Measurements from ENCODE around the gene SMARCD2. TPM values are rescaled to one million over a fixed set of nuclear protein-coding genes. Genes with fewer than 3 reads are reported as not detected.
A peak's percentile ranks its signal among the peaks of the same experiment; 100 is the strongest.
"Not testable (repeated sequence)": the region's sequence is repeated elsewhere in the genome, so short reads cannot be mapped to it uniquely, and the experiment has no call there.

Gene SMARCD2
- total RNA-seq, 6 experiments from 2014 or later = 45.9 to 53.5 (median 48.7) TPM

GRCh38 chr17:63809970-63810369, 32.5 kb downstream of the SMARCD2 start:
- H3K4me3 Mint-ChIP-seq = no peak overlapping the region
- peaks cover 66% of the 10 kb centered on the region for H3K36me3 Mint-ChIP-seq (ENCODE audit: low read depth)
- TF ChIP-seq CTCF (IDR thresholded peaks at IDR 0.05) = no peak
- H3K27me3 Mint-ChIP-seq (ENCODE audit: insufficient read depth) = no peaks in the 10 kb centered on the region
- DNase-seq = no peak
- no peaks in the 10 kb centered on the region for H3K4me1 Mint-ChIP-seq (ENCODE audit: low read depth)
- H3K27ac Mint-ChIP-seq = no peak overlapping the region
- H3K9me3 Mint-ChIP-seq = no peaks in the 10 kb centered on the region

DNA sequence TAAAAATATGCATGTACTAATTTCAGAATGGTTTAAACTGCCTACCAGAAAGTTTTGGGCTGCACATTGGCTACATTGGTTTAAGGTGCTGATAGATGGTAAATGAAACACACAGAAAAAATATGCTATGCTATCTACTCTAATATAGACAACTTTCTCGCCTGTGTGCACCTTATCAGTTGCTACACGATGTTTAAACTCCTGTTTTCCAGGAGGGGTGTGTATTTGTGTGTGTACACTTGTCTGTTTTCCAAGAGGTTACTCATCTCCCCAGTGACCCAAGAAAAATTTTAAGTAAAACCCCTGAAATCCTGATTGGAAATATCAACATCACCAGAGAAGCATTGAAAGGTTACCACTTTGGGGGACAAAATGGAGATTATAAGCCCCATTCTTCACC, 36.9 kb downstream of the SMARCD2 start:
- H3K36me3 Mint-ChIP-seq (ENCODE audit: low read depth) = peaks cover 46% of the 10 kb centered on the region
- no peak overlapping the region for H3K27ac Mint-ChIP-seq
- no peak for TF ChIP-seq CTCF (IDR thresholded peaks at IDR 0.05)
- H3K27me3 Mint-ChIP-seq (ENCODE audit: insufficient read depth) = no peaks in the 10 kb centered on the region
- no peak overlapping the region for H3K4me3 Mint-ChIP-seq
- H3K4me1 Mint-ChIP-seq (ENCODE audit: low read depth) = no peaks in the 10 kb centered on the region
- no peak for DNase-seq
- no peaks in the 10 kb centered on the region for H3K9me3 Mint-ChIP-seq

DNA sequence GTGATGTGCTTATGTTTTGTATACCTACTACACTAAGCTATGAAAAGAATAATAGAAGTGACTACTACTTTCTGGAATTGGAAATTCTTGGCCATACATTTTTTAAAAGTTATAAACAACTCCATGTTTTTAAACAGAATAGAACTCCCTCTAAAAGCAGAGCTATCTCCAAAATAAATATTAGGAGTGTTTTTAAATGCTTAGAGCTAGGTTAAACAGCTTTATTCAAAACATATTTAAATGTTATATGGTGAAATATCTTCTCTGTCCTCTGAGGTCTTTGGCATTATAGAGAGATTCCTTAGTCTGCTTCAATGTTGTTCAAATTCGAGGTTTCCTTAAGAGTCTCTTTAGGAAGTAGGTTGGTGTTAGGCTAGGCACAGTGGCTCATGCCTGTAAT, 38.2 kb downstream of the SMARCD2 start:
- H3K4me1 Mint-ChIP-seq (ENCODE audit: low read depth) = no peaks in the 10 kb centered on the region
- peak overlapping the region; percentile 7; the same call in 1 of the 2 replicates for H3K27ac Mint-ChIP-seq
- peaks cover 51% of the 10 kb centered on the region for H3K36me3 Mint-ChIP-seq (ENCODE audit: low read depth)
- H3K27me3 Mint-ChIP-seq (ENCODE audit: insufficient read depth) = no peaks in the 10 kb centered on the region
- no peak for TF ChIP-seq CTCF (IDR thresholded peaks at IDR 0.05)
- no peak overlapping the region for H3K4me3 Mint-ChIP-seq
- no peaks in the 10 kb centered on the region for H3K9me3 Mint-ChIP-seq
- no peak for DNase-seq

DNA sequence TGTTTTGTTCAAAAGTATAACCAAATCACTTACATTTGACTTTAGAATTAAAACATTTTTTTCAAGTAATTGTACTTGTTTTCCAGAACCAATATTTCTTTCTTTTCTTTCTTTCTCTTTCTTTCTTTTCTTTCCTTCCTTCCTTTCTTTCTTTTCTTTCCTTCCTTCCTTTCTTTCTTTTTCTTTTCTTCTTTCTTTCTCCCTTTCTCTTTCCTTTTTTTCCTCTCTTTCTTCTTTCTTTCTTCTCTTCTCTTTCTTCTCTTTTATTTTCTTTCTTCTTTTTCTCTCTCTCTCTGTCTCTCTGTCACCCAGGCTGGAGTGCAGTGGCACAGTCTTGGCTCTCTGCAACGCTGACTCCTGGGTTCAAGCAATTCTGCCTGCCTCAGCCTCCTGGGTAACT, 41.7 kb downstream of the SMARCD2 start:
- H3K36me3 Mint-ChIP-seq (ENCODE audit: low read depth) = peaks cover 36% of the 10 kb centered on the region
- no peak for TF ChIP-seq CTCF (IDR thresholded peaks at IDR 0.05)
- H3K4me3 Mint-ChIP-seq = no peak overlapping the region
- H3K27me3 Mint-ChIP-seq (ENCODE audit: insufficient read depth) = no peaks in the 10 kb centered on the region
- H3K4me1 Mint-ChIP-seq (ENCODE audit: low read depth) = no peaks in the 10 kb centered on the region
- peak overlapping the region; percentile 12; the same call in 1 of the 2 replicates for H3K27ac Mint-ChIP-seq
- H3K9me3 Mint-ChIP-seq = no peaks in the 10 kb centered on the region
- no peak for DNase-seq

- Mint-ChIP-seq H3K9me3 (no peaks in the 10 kb centered on the region), H3K4me3 (no peak overlapping the region), H3K36me3 (ENCODE audit: low read depth) (peaks cover 38% of the 10 kb centered on the region), H3K27ac (no peak overlapping the region), H3K4me1 (ENCODE audit: low read depth) (no peaks in the 10 kb centered on the region), H3K27me3 (ENCODE audit: insufficient read depth) (no peaks in the 10 kb centered on the region)
- DNase-seq = no peak
- TF ChIP-seq CTCF (IDR thresholded peaks at IDR 0.05) = no peak
Measured at GRCh38 chr17:63798572-63799106, 43.8 kb downstream of the SMARCD2 start.

DNA sequence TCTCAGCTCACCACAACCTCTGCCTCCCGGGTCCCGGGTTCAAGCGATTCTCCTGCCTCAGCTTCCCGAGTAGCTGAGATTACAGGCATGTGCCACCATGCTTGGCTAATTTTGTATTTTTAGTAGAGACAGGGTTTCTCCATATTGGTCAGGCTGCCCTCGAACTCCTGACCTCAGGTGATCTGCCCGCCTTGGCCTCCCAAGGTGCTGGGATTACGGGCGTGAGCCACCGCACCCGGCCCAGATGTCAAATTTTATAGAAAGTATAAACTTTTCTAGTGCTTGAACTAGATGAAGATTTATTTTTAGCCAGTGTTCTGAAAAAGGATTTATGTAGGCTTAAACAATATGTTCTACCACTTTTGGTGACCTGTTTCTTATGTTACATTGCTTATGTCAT, 46.1 kb downstream of the SMARCD2 start:
- not testable (repeated sequence) for H3K4me1 Mint-ChIP-seq (ENCODE audit: low read depth); H3K9me3 Mint-ChIP-seq; H3K27ac Mint-ChIP-seq; H3K27me3 Mint-ChIP-seq (ENCODE audit: insufficient read depth); H3K4me3 Mint-ChIP-seq; DNase-seq
- H3K36me3 Mint-ChIP-seq (ENCODE audit: low read depth) = peaks cover 44% of the 10 kb centered on the region
